NK-92 (cell line): ENCODE data around the gene KRT2.

ENCODE experiments used
- DNase-seq: peaks from one replicate; lab custom pipeline; 2025; ENCODE audit not compliant: unreplicated experiment; lab: John Stamatoyannopoulos, UW

Gene KRT2

DNA sequence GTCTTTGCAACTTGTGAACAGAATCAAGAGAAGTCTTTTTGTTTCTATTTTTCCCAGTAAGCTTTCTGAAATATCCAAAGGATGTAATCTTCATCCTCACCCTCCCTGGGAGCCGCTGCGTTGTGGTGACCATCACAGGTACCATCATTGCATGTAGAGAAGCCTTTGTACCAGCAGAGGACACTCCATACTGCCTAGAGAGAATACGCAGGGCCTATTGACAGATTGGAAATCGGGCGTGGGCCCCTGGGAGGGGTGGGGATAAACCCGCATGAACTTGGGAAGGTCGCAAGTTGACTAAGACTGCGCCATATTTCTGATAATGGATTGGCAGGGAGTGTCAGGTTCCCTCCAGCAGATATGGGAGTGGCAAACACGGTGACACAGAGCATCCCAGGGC lies 15.5 kb upstream of the KRT2 start:
- DNase-seq: no peak

- no peak for DNase-seq
Measured at GRCh38 chr12:52666471-52666870, 14.5 kb upstream of the KRT2 start.

DNA sequence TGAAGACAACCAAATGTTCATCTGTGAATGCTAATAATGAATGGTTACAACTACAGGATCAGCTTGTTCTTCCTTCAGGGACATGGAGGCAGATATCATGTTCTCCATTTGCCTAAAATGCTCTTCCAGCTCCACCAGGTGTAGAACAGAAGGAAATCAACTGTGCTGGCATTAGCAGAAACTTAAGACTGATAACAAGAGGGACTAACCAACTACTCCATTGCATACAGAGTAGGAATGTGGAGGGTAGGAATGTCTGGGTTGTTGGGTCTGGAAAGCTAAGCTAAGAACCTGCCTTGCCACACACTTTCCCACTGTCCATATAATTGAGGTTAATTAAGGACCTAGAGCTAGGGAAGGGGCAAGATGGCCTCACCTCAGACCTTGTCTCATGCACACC lies 11.4 kb upstream of the KRT2 start:
- DNase-seq: no peak

DNA sequence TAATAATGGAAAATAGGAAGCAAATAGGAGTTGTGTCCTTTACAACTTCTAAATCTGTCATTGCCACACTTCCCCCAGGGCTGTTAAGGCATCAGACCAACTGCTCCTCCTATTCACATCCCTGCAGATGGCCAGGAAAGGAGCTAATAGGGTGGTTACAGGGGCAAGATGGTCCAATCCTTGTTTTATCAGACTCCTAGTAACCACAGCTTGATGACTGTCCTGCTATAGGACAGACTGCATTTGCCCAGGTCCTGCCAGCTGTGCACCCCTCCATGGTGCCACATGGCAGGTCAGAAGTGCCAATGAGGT lies 10.9 kb upstream of the KRT2 start:
- DNase-seq: no peak

DNA sequence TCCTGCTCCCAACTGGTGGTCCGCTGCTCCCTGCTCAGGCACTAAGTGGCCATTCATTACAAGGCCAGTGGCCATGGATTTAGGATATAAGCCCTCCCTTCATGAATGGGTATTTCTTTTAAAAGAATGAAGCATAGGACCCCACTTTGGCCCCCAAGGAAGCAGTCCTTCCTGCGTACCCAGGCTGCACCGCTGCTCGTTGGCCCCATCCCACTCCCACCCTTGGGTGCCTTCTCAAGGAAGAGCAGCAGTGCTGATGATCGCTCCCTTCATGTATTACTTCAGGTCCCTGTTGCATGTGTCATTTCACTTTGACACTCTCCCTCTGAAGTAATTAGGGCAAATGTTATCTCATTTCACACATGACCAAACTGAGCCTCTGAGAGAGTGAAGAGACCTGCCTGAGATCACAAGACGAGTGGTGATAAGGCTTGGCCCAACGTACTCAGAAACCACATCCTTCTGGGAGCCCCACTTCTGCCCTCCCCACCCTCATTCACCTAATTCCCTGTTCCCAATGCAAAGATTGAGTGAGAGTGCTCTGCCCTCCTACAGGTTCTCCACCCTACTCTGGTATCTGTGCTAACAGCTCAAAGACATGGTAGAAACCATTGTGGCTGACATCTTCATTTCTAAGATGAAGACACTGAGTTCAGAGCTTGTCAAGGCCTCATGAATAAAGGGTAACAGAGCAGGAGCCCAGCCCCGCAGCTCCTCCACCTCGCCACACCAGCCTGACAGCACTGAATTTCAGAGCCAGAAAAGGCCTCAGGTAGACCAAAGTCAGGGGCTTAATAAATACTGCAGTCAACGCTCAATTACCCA lies 10.3 kb upstream of the KRT2 start:
- no peak for DNase-seq

DNA sequence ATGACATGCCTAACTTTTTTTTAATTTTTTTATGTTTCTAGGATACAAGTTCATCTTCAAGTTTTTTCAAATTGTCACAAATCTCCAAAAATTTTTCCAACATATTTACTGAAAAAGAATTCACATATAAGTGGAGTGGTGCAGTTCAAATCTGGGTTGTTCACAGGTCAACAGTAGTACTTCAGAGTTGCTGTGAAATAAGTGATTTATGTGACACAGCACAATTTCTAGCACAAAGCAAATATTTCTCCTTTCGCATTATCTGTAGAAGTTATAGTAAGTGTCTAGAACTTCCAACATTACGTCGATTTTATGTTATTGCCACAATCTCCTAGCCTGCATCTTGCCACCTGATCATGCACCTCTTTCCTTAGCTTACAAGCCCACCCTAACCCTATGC lies 9.7 kb upstream of the KRT2 start:
- DNase-seq: no peak

GRCh38 chr12:52660934-52661499 lies 9.0 kb upstream of the KRT2 start:
- no peak for DNase-seq

DNA sequence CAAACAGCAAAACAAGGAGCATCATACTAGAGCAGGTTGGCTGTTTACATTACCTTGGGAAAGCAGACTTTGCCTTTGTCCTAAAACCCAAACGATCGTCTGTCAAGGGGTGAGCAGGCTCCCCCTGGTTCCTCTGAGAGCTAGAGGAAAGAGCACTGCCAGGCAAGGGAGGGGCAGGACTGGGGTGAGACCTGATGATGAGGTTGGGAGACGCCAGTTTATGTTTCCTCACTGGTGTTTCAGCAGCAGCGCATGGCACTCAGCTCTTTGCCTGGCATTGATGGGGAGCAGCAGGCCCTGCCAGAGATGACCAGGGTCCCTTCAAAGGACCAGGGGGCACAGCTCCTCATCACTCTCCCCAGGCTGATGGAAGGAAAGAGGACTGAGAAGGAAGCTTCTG lies 7.9 kb upstream of the KRT2 start:
- no peak for DNase-seq

- no peak for DNase-seq
Measured at GRCh38 chr12:52659395-52659794, 7.4 kb upstream of the KRT2 start.

GRCh38 chr12:52658196-52658595 lies 6.2 kb upstream of the KRT2 start:
- DNase-seq: no peak

DNA sequence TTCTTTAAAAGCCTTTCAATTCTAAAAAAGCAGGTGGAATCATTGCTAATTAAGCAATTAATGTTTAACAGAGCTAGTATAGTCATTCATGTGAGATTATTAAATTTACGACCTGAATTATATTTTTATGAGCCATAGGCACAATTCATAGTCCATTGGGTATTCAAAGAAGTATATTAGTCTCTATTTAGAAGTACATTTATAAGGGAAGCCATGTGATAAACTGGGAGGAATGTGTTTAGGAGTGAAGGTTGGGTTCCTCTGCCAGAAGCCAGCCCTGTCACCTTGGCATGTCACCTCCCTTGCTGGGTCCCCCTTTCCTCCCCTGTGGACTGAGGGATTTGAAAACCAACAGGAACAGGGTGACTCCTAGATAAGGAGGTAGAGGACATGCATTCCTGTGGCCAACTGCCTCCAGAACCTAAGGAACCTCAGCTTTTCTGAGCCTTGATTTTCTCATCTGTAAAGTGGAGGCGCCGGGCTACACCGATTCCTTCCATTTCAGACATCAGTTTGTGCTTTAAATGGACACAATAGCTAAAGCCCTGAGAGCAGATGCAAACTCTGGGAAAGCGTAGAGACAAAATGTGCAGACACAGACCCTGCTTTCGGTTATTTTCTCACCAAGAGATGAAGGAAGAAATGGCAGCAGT lies 5.4 kb upstream of the KRT2 start:
- no peak for DNase-seq

DNA sequence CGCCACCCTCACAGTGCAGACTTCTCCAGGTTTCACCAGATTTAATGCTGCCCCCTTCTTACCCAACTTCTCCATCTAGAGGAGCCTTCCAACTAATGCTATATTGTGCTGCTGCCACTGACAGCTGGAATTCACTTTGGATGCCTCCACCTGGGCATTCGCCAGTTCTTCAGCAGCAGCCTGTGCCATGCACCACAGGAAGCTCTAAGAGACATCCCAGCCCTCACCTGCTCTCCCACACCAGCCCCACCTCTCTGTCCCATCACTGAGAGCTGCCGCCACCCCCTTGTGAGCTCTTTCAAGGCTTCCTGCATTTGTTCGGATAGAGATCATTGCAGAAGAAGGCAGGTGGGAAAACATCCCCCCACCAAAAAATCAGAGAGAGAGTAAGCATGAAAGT lies 4.6 kb upstream of the KRT2 start:
- no peak for DNase-seq

DNA sequence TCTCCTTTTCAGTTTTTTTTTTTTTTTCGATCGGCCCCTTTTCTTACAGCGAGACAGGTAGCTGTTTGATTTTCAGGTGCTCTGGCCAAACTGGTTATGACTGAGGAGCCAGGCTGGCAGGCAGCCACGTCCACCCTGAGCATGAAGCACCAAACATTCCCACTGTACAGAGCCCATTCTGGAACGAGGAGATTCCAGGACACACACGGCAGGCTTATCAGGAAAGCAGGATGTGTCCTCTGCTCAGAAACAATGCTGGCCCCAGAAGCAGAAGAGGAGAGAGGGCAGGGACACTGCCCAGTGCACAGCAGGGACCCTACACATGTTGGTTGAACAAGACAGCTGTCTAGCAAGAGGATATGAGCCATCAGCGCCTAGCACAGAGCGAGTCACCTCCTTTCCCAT lies 3.7 kb upstream of the KRT2 start:
- no peak for DNase-seq

GRCh38 chr12:52655251-52655650 lies 3.2 kb upstream of the KRT2 start:
- no peak for DNase-seq

- DNase-seq: no peak
Measured at GRCh38 chr12:52650520-52651081, 1.4 kb downstream of the KRT2 start.

- DNase-seq: no peak
Measured at GRCh38 chr12:52649066-52649465, 2.9 kb downstream of the KRT2 start.

DNA sequence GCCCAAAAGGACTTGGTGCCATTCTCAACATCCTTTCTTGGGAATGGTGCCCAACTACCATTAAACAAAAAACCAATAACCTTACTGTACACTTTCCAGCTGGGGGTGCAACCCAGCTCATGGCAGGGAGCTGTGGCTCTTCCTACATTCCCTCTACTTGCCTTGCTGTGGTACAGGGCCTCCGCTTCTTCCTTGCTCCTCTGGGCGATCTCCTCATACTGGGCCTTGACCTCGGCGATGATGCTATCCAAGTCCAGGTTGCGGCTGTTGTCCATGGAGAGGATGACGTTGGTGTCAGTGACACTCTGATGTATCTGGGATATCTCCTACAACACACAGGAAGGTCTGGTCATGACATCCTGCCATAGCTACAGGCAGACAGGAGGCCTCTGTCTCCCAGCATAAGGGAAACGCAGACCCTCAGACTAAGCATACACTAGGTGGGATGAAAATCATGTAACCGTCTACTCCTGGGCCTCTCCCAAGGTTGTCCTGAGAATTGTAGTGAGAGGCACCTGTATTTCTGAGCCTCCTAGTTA lies 3.9 kb downstream of the KRT2 start:
- no peak for DNase-seq

DNA sequence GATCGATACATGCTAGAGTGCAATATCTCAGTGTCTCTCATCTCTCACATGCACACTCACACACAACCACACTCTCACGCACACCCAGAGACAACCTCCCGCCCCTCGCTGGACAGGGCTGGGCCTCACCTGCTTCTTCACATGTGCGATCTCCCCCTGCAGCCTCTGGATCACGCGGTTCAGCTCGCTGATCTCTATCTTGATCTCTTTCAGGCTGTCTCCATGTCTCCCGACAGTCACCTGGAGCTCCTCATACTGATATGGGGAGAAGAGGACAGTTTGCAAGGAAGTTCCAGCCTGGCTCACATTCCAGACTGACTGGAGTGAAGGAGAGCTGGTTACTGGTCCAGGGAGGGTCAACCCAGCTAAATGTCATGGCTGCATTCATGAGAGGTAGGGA lies 4.4 kb downstream of the KRT2 start:
- DNase-seq: no peak

GRCh38 chr12:52646613-52647012 lies 5.4 kb downstream of the KRT2 start:
- DNase-seq: no peak

- DNase-seq: no peak
Measured at GRCh38 chr12:52645982-52646381, 6.0 kb downstream of the KRT2 start.

DNA sequence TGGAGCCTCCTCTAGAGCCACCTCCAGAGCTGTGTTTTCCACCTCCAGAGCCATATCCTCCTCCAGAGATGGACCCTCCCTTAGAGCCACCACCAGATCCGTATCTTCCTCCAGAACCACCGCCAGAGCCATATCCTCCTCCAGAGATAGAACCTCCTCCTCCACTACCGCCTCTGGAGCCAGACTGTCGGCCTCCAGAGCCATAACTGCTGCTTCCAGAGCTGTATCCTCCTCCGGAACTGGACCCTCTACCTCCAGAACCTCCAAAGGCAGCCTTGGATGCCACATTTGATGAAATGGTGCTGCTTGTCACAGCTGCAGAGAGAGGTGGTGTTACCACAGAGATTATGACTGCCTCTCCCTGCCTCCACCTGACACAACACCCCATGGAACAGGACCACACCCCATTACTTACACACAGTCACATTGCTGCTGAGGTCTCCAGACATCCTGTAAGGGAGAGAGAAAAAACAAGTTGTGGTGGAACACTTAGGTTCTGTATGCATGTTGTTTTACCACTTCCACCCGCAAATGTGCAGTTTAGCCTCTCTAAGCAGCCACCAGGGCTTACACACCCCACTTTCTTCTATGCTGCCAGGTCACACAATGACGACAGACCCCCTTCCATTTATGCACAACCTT lies 6.8 kb downstream of the KRT2 start:
- no peak for DNase-seq

GRCh38 chr12:52644078-52644415 lies 8.0 kb downstream of the KRT2 start:
- no peak for DNase-seq
